HUES64 (cell line): ENCODE measurements around the gene SAV1.
A peak's percentile ranks its signal among the peaks of the same experiment; 100 is the strongest.
"Not testable (repeated sequence)": the region's sequence is repeated elsewhere in the genome, so short reads cannot be mapped to it uniquely, and the experiment has no call there.

Source experiments
- H3K27ac ChIP-seq: 2 replicates; pipeline ENCODE4 v1.7.0; 2013; ENCODE audit warnings: low read depth, low read length, inconsistent platforms
- H3K27me3 ChIP-seq: 2 replicates; pipeline ENCODE4 v1.6.1; 2013; ENCODE audit warnings: mild to moderate bottlenecking, low read length; ENCODE audit not compliant: insufficient read depth
- H3K36me3 ChIP-seq: 2 replicates; pipeline ENCODE4 v1.6.1; 2013; ENCODE audit warnings: mild to moderate bottlenecking, low read length; ENCODE audit not compliant: insufficient read depth
- H3K4me1 ChIP-seq: 2 replicates; pipeline ENCODE4 v1.6.1; 2013; ENCODE audit warnings: mild to moderate bottlenecking, low read length, moderate library complexity; ENCODE audit not compliant: insufficient read depth
- H3K4me3 ChIP-seq: 2 replicates; pipeline ENCODE4 v1.5.1; 2013; ENCODE audit warnings: mild to moderate bottlenecking, low read length, moderate library complexity
- H3K9ac ChIP-seq: 2 replicates; pipeline ENCODE4 v1.6.1; 2013; ENCODE audit warnings: mild to moderate bottlenecking, low read depth, low read length
- H3K9me3 ChIP-seq: 2 replicates; pipeline ENCODE4 v1.6.1; 2013; ENCODE audit warnings: low read depth, low read length; ENCODE audit not compliant: insufficient read depth
- WGBS: fragments of 150-250, 120-280 bp; methylation state at CpG from one replicate; pipeline ENCODE4 v1.1.7; 2013; ENCODE audit warnings: missing lambda C conversion rate; 5-methylcytosine and 5-hydroxymethylcytosine counted together

SAV1 gene

DNA sequence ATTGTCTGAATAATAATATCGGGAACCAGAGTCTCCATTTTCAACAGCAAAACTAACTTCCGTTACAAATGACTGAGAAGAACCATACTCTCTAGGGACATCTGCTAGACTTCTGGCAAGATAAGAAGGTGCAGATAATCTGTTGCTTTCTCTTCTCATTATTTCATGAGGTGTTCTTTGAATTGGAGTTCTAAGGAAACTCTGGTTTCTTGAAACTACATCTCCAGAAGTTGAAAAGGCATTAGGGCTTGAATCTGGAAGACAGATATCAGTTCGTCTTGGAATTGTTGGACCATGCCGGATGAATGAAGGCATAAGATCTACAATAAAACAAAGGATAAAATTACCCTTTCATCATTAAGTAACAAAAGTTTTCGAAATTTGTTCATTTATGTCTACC lies 2.8 kb downstream of the SAV1 start:
- 95% methylated on average over 3 of the region's 5 CpGs for WGBS
- not testable (repeated sequence) for H3K9me3 ChIP-seq, H3K27me3 ChIP-seq, H3K27ac ChIP-seq, H3K9ac ChIP-seq
- Histone ChIP-seq H3K4me3 (peak overlapping the region; percentile 85), H3K36me3 (peaks cover 37% of the 10 kb centered on the region), H3K4me1 (peaks cover 32% of the 10 kb centered on the region)

DNA sequence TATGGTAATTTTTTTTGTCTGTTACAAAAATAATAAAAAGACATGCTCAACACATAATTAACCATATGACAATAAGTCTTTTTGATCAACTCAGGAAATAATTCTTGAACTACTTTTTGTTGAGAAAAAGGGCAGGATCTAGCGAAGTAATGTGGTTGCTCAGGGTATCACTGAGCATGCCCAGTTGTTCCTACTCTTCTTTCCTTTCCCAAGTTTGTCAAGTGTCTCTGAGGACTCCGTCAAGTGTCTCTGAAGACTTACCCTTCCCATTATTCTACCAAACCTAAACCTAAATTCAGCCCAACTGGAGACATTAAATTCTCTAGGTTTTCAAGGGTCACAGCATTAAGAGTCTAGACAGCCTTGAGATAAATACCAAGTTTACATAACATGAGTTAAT lies 3.5 kb downstream of the SAV1 start:
- not testable (repeated sequence) for H3K27ac ChIP-seq, H3K9ac ChIP-seq, H3K9me3 ChIP-seq, H3K4me3 ChIP-seq, H3K27me3 ChIP-seq
- 92% methylated on average over 2 of the region's 2 CpGs for WGBS
- peaks cover 44% of the 10 kb centered on the region for H3K36me3 ChIP-seq
- H3K4me1 ChIP-seq = peaks cover 25% of the 10 kb centered on the region

DNA sequence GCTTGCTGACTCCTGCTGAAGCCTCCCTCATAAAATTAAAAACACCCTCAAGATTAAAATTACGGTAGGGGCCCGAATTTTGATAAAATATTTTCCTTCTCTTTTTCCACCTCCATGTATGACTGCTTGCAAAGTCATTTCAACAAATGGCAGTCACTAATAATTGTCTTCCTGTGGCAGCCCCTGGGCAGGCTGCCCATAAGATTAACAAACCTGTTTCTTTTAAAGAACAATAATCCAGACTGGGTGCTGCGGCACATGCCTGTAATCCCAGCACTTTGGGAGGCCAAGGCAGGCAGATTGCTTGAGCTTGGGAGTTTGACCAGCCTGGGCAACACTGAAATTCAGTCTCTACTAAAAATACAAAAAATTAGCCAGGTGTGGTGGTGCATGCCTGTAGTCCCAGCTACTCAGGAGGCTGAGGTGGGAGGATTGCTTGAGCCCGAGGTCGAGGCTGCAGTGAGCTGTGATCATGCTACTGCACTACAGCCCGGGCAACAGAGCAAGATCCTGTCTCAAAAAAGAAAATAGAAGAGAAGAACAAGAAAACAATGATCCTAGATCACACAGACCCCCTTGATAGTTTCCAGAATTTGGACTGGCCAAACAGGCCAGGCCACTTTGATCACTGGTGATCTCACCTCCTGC lies 8.7 kb downstream of the SAV1 start:
- 95% methylated on average over 6 of the region's 6 CpGs for WGBS
- Histone ChIP-seq H3K27ac (no peak overlapping the region), H3K4me1 (peaks cover 27% of the 10 kb centered on the region), H3K27me3 (no peaks in the 10 kb centered on the region), H3K9ac (no peak overlapping the region), H3K9me3 (no peaks in the 10 kb centered on the region), H3K4me3 (no peak overlapping the region), H3K36me3 (peaks cover 45% of the 10 kb centered on the region)

DNA sequence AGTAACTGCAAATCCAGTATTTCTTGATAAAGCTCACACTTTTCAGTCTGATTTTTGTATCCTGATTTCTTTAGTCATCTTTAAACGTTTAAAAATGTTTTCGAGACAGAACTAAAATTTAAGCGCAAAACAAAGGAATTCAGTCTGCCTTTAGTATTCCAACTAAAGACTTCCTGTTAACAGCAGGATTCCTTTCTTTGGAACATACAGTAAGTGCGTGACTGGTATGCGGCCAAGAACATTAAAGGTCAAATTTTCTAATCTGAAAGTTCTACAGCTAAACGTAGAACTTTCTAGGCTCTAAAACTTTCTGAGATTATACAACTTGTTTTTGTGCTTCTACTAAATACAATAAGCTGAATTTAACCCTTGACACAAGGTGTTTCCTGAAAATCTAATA lies 9.9 kb downstream of the SAV1 start:
- Histone ChIP-seq H3K4me1 (peaks cover 27% of the 10 kb centered on the region), H3K27me3 (no peaks in the 10 kb centered on the region), H3K36me3 (peaks cover 38% of the 10 kb centered on the region), H3K4me3 (peak overlapping the region; percentile 24), H3K9me3 (no peaks in the 10 kb centered on the region), H3K9ac (peak overlapping the region; percentile 28; the same call in 1 of the 2 replicates), H3K27ac (peak overlapping the region; percentile 76)
- WGBS = 19% methylated on average over 6 of the region's 6 CpGs

DNA sequence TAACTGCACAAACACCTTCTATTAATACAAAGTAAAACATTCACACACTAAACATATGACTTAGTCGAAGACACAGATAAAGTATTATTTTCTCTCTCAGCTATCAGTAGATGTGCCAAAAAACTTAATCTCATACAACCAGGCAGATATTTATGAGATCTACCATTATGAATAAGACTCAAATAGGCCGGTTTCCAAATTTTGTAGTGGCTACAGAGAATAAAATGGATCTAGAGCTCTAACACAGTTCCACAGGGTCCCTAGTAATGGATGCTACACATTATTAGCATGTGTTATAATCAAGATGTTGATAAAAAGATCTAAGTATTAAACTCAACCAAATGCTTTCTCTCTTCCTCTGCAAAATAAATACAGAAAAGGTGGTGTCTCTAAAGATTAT lies 10.4 kb downstream of the SAV1 start:
- Histone ChIP-seq H3K4me1 (peaks cover 27% of the 10 kb centered on the region), H3K27ac (peak overlapping the region; percentile 76), H3K27me3 (no peaks in the 10 kb centered on the region), H3K36me3 (peaks cover 36% of the 10 kb centered on the region), H3K4me3 (peak overlapping the region; percentile 24), H3K9ac (peak overlapping the region; percentile 28; the same call in 1 of the 2 replicates), H3K9me3 (no peaks in the 10 kb centered on the region)
- 78% methylated on average over 2 of the region's 2 CpGs for WGBS

DNA sequence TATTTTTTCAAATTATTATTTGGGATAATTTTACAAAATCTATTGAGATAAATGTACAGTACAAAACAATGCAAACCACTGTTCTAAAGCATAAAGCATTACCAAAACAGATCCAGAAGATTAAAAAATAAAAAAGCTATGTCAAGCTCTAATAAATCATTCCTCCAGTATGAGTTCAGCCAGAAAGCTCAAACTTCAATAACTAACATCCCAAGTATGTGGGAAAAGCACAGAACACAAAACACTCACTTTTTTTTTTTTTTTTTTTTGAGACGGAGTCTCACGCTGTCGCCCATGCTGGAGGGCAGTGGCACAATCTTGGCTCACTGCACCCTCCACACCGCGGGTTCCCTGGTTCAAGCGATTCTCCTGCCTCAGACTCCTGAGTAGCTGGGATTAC lies 11.3 kb downstream of the SAV1 start:
- WGBS = 97% methylated on average over 6 of the region's 6 CpGs
- H3K27ac ChIP-seq = no peak overlapping the region
- no peaks in the 10 kb centered on the region for H3K27me3 ChIP-seq
- H3K36me3 ChIP-seq = peaks cover 29% of the 10 kb centered on the region
- H3K9me3 ChIP-seq = no peaks in the 10 kb centered on the region
- H3K9ac ChIP-seq = no peak overlapping the region
- H3K4me1 ChIP-seq = peaks cover 27% of the 10 kb centered on the region
- H3K4me3 ChIP-seq = no peak overlapping the region

- peaks cover 7% of the 10 kb centered on the region for H3K36me3 ChIP-seq
- no peak overlapping the region for H3K9ac ChIP-seq
- no peaks in the 10 kb centered on the region for H3K27me3 ChIP-seq
- no peaks in the 10 kb centered on the region for H3K4me1 ChIP-seq
- no peak overlapping the region for H3K27ac ChIP-seq
- no peaks in the 10 kb centered on the region for H3K9me3 ChIP-seq
- H3K4me3 ChIP-seq = no peak overlapping the region
Measured at GRCh38 chr14:50649691-50650090, 18.4 kb downstream of the SAV1 start.

- no peak overlapping the region for H3K4me3 ChIP-seq
- H3K9ac ChIP-seq = no peak overlapping the region
- H3K27ac ChIP-seq = no peak overlapping the region
- no peaks in the 10 kb centered on the region for H3K9me3 ChIP-seq
- H3K27me3 ChIP-seq = no peaks in the 10 kb centered on the region
- H3K4me1 ChIP-seq = no peaks in the 10 kb centered on the region
- H3K36me3 ChIP-seq = peaks cover 23% of the 10 kb centered on the region
Measured at GRCh38 chr14:50647753-50648152, 20.4 kb downstream of the SAV1 start.

- Histone ChIP-seq H3K4me1 (no peaks in the 10 kb centered on the region), H3K27ac (no peak overlapping the region), H3K27me3 (no peaks in the 10 kb centered on the region), H3K4me3 (no peak overlapping the region), H3K9me3 (no peaks in the 10 kb centered on the region), H3K36me3 (peaks cover 28% of the 10 kb centered on the region), H3K9ac (no peak overlapping the region)
- WGBS = 87% methylated on average over 5 of the region's 6 CpGs
Measured at GRCh38 chr14:50647282-50647681, 20.8 kb downstream of the SAV1 start.

DNA sequence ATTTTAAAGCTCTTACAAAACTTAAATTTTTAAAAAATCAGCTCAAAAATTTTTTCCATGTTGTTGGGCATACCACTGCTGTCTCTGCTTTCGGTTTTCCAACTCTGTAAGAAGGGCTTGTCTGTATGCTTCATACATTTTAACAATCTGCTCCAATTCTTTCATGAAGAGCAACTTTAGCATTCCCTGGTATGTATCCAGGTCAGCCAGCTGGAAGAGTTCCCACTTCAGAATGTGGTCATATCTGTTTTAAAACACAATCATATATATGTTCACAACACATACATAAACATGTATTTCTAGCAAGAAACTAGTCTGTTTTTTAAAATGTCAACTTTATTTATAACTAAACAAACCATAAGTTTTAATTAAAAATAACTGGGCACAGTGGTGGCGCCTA lies 33.0 kb downstream of the SAV1 start:
- Histone ChIP-seq H3K27ac (no peak overlapping the region), H3K9ac (no peak overlapping the region), H3K4me3 (no peak overlapping the region), H3K36me3 (peaks cover 52% of the 10 kb centered on the region), H3K9me3 (no peaks in the 10 kb centered on the region), H3K27me3 (no peaks in the 10 kb centered on the region), H3K4me1 (no peaks in the 10 kb centered on the region)
- WGBS = 93% methylated on average over 2 of the region's 2 CpGs

- H3K4me3 ChIP-seq = no peak overlapping the region
Measured at GRCh38 chr14:50633954-50634353, 34.2 kb downstream of the SAV1 start.

GRCh38 chr14:50631408-50631821 lies 36.7 kb downstream of the SAV1 start:
- Histone ChIP-seq H3K27me3 (no peaks in the 10 kb centered on the region), H3K9me3 (no peaks in the 10 kb centered on the region), H3K36me3 (peaks cover 47% of the 10 kb centered on the region), H3K9ac (no peak overlapping the region), H3K4me3 (no peak overlapping the region), H3K4me1 (no peaks in the 10 kb centered on the region), H3K27ac (no peak overlapping the region)
- WGBS = 95% methylated on average over 3 of the region's 4 CpGs

More at GRCh38 chr14:50633954-50634353, 34.2 kb downstream of the SAV1 start:
- Histone ChIP-seq H3K27ac (no peak overlapping the region), H3K9ac (no peak overlapping the region), H3K36me3 (peaks cover 42% of the 10 kb centered on the region), H3K4me1 (no peaks in the 10 kb centered on the region), H3K27me3 (no peaks in the 10 kb centered on the region), H3K9me3 (no peaks in the 10 kb centered on the region)
- WGBS = 94% methylated on average over 4 of the region's 4 CpGs
